HG03565 (cell line): ENCODE results near the gene HLA-DRB1.
A peak's percentile ranks its signal among the peaks of the same experiment; 100 is the strongest.
"Not testable (repeated sequence)": the region's sequence is repeated elsewhere in the genome, so short reads cannot be mapped to it uniquely, and the experiment has no call there.

ENCODE experiments used
- ATAC-seq: cut with Tn5 transposase; IDR thresholded peaks from one replicate; pipeline ENCODE4 v1.9.1; 2021; ENCODE audit warnings: mild to moderate bottlenecking, moderate library complexity; ENCODE audit not compliant: unreplicated experiment

The HLA-DRB1 gene

GRCh38 chr6:32589596-32590449, at the start of gene HLA-DRB1:
TSS of gene HLA-DRB1 (minus strand) at chr6:32589848. CDS start at chr6:32589742, 106 bp downstream.
- peak; percentile 93 for ATAC-seq

GRCh38 chr6:32638532-32639219, 49.0 kb upstream of the HLA-DRB1 start:
- no peak for ATAC-seq

- no peak for ATAC-seq
These were observed 48.2 kb upstream of the HLA-DRB1 start for GRCh38 chr6:32637883-32638282.

DNA sequence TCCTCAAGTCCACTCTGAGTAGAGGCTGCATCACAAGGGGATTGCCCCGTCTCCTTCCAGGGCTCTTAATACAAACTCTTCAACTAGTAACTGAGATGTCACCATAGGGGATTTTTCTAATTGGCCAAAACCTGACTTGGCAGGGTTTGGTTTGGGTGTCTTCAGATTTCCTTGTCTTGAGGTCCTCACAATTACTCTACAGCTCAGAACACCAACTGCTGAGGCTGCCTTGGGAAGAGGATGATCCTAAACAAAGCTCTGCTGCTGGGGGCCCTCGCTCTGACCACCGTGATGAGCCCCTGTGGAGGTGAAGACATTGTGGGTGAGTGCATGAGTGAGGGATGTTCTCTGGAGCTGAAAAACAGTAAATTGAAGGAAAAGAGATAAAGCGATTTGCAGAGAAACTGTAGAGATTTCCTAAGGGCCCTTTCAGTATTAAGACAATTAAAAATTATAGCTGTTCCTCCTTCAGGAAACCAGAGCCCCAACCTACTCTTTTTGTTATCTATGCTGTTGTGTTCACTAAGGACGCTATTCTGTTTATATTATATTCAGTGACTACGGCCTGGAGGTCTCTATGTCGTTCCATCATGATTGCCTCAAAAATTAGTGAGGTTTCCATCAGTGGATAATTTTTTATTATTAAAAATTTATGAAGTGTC, 47.7 kb upstream of the HLA-DRB1 start, which contains the start of gene HLA-DQA1:
Gene HLA-DQA1, plus strand, starts transcription at position 188 of the 662 bp plus-strand sequence. Its CDS starts 53 bp downstream, at position 241.
- no peak for ATAC-seq

GRCh38 chr6:32635526-32636123, 46.0 kb upstream of the HLA-DRB1 start:
- no peak for ATAC-seq

GRCh38 chr6:32629793-32630192, 40.1 kb upstream of the HLA-DRB1 start:
- ATAC-seq: not testable (repeated sequence)

DNA sequence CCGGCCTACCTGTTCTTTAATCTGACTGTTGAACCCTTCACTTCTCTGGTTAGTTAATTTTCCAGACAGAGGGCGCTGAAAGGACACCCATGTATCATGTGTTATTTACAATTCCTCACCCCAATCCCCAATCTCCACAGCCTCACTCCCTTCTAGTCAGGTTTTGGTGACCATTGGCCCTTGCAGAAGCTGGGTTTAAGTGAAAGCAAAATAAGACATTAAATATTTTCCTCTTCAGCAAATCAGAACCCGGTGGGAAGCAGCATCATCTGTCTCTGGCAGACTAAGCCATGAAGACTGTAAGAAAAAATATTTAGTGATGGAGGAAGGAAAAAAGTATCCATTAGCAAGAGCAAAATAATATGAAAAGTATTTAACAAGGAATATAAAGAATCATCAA, 38.2 kb upstream of the HLA-DRB1 start:
- ATAC-seq: peak; percentile 30

GRCh38 chr6:32627249-32627648, 37.6 kb upstream of the HLA-DRB1 start:
- no peak for ATAC-seq

DNA sequence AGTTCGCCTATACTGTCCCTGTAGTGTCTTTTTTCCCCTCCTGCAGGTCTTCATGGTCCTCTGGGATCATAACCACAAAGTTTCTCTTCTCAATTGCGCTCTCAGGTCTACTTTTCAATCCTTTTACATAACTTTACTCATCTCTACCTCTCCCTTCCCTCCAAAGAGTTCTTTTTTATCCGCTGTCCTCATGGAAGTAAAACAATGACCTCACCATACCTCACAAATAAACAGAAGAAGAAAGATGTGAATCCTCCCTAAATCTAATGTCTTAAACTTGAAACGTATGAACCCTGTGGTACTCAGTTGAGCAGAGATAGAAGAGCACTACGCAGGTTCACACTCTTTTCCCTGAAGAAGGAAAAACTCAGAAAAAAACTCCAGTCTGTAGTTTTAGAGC, 35.5 kb upstream of the HLA-DRB1 start:
- no peak for ATAC-seq

DNA sequence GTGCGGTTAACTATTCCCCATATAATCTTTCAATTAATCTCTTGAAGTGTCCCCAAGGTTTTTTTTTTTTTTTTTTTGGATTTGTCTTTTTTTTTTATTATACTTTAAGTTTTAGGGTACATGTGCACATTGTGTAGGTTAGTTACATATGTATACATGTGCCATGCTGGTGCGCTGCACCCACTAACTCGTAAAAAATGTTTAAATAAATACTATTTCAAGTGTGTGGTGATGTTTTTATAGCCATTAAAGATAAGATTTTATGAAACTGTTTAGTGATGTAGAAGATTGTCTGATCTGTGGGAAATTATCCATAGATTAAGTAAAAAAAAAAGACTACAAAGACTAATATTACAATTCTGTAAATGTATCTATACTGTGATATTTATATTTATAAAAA, 34.9 kb upstream of the HLA-DRB1 start:
- ATAC-seq: no peak

GRCh38 chr6:32623693-32624092, 34.0 kb upstream of the HLA-DRB1 start:
- no peak for ATAC-seq

GRCh38 chr6:32622545-32623401, 33.1 kb upstream of the HLA-DRB1 start:
- ATAC-seq: peak; percentile 66

DNA sequence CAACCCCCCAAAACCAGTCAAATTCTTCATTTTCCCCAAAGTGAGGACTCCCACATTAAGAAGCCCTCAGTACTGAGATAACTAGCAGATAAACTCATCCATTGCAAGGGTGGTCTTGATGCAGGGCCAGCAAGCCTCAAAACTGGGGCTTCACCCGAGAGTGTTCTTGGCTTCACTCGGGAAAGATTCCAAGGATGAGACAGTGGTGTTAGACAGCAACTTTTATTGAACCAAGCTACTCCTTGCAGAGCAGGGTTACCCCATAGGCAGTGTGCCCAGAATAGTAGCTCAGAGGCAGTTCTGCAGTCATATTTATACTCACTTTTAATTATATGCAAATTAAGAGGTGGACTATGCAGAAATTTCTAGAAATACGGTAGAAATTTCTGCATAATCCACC, 31.7 kb upstream of the HLA-DRB1 start:
- ATAC-seq: no peak

DNA sequence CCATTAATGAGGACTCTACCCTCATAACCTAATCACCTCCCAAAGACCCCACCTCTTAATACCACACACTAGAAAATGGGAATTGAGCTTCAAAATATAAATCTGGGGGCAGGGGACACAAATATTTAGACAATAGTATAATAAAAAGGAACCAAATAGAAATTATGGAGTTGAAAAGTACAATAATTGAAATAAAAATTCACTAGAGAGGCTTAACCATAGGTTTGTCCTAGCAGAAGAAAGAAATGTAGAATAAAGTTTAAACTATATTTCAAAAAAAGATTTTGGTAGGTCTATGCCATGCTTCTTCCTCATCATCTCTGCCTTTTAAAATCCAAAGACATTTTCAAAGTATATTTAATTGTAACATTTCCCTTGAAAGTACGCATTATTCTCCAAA, 28.1 kb upstream of the HLA-DRB1 start:
- no peak for ATAC-seq

- no peak for ATAC-seq
These were observed 26.4 kb upstream of the HLA-DRB1 start for GRCh38 chr6:32615885-32616532.

- ATAC-seq: no peak
These were observed 24.9 kb upstream of the HLA-DRB1 start for GRCh38 chr6:32614366-32615081.

DNA sequence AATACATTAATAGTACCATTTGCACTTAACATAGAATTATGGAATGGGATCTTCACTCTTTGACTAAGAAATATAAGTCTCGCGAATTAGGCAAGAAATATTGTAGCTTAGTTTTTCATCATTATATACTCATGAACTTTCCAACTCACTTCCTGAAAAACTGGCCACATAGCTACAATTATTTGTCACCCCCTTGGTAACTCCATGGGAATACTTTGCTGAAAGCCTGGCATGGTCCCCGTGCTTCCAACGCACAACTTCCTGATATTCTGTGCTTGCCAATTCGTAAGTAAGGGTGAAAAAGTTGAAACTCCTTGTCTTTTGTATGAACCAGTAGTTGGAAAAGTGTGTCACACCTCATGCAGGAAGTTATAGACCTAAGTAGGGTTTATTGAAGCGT, 23.8 kb upstream of the HLA-DRB1 start:
- ATAC-seq: no peak

DNA sequence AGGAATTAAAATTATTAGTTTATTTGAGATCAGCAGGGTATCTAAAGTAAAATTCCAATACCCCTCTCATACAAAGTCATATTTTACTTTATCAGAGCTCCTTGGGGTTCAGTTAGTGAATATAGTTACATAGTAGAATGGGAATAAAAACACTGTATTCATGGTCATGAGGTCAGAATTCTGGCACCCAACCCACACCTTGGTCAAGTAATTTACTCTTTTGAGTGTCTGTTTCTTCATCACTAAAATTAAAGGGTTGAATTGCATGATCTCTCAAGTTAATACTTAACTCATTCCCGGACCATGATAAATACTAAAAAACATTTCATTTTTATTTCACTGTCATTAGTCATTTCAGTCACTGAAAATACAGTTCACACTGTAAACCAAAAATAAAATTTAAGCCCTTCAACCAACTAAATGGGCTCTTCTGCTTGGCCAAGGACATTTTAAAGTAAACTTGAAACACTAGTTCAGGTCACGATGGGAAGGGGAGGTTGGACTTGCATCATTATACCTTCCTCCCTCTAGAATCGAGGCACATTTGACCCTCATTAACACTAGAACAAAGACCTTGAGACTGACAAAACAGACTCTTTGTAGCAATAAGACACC, 21.1 kb upstream of the HLA-DRB1 start:
- ATAC-seq: no peak
